Testis (tissue), 3 donors: Measurements from ENCODE around the gene CCDC154. TPM values are rescaled to one million over a fixed set of nuclear protein-coding genes. Genes with fewer than 3 reads are reported as not detected.
"Not testable (repeated sequence)": the region's sequence is repeated elsewhere in the genome, so short reads cannot be mapped to it uniquely, and the experiment has no call there.

Experiments used
- DNase-seq: peaks from one replicate; pipeline ENCODE4 v3.0.0-alpha.2; 2019
- H3K27ac ChIP-seq, 2 donors: fragments of 200-600 bp; sonication (generic); one replicate each; pipeline ENCODE4 v1.5.1; 2019
- H3K27me3 ChIP-seq: fragments of 200-600 bp; sonication (generic); one replicate; pipeline ENCODE4 v1.5.1; 2019
- H3K36me3 ChIP-seq: fragments of 200-600 bp; sonication (generic); one replicate; pipeline ENCODE4 v1.5.1; 2017; ENCODE audit warnings: low read depth; ENCODE audit errors: missing control alignments
- H3K4me1 ChIP-seq: fragments of 200-600 bp; sonication (generic); one replicate; pipeline ENCODE4 v1.5.1; 2019
- H3K4me3 ChIP-seq, 2 donors: fragments of 200-600 bp; sonication (generic); one replicate each; pipeline ENCODE4 v1.5.1; 2017 to 2019
- H3K9me3 ChIP-seq: fragments of 200-600 bp; sonication (generic); one replicate; pipeline ENCODE4 v1.5.1; 2017
- CTCF ChIP-seq, 3 experiments: fragments of 450-650 bp in 2 of 3; fragments of 200-600 bp in 1 of 3; sonication (generic) in 1 of 3; IDR thresholded peaks; one replicate each; pipeline ENCODE4 v1.5.1; 2016 to 2019; ENCODE audit warnings: antibody characterized with exemption in 3 of 3, mild to moderate bottlenecking in 2 of 3, moderate library complexity in 1 of 3
- POLR2A ChIP-seq: fragments of 450-650 bp; IDR thresholded peaks from one replicate; pipeline ENCODE4 v1.6.1; 2017; ENCODE audit warnings: antibody characterized with exemption, mild to moderate bottlenecking, moderate library complexity
- WGBS, 2 donors: methylation state at CpG; one replicate each; pipeline ENCODE4 v1.1.5; 2018; 5-methylcytosine and 5-hydroxymethylcytosine counted together
- intact Hi-C: fragments of 100-400 bp; cut with DNase I; formaldehyde crosslinking; loops from one replicate; pipeline ENCODE4 v1.15.1; 2023; ENCODE audit warnings: low total_unique reads
- polyA plus RNA-seq: library from polyadenylated mRNA; stranded (reverse); fragments of 350-450 nt; fragmentation: Illumina TruSeq; extraction: RNeasy Lipid Tissue Mini Kit (QIAGEN cat#74804); gene quantifications from one replicate; pipeline ENCODE4 v1.2.3, GENCODE V29; 2014; ENCODE audit warnings: low read depth, low replicate concordance; ENCODE audit not compliant: insufficient read depth
- total RNA-seq, 2 donors: library from RNA; depleted of rRNA; stranded (reverse); fragments of >200 nt; gene quantifications; one replicate each; pipeline ENCODE4 v1.2.3, GENCODE V29; 2016

CCDC154 gene
- total and polyA plus RNA-seq, 3 donors from 2014 or later, result 7.6 to 18.0 (median 14.8) TPM

GRCh38 chr16:1472974-1473373, 28.6 kb upstream of the CCDC154 start:
- no peaks in the 10 kb centered on the region for H3K9me3 ChIP-seq

DNA sequence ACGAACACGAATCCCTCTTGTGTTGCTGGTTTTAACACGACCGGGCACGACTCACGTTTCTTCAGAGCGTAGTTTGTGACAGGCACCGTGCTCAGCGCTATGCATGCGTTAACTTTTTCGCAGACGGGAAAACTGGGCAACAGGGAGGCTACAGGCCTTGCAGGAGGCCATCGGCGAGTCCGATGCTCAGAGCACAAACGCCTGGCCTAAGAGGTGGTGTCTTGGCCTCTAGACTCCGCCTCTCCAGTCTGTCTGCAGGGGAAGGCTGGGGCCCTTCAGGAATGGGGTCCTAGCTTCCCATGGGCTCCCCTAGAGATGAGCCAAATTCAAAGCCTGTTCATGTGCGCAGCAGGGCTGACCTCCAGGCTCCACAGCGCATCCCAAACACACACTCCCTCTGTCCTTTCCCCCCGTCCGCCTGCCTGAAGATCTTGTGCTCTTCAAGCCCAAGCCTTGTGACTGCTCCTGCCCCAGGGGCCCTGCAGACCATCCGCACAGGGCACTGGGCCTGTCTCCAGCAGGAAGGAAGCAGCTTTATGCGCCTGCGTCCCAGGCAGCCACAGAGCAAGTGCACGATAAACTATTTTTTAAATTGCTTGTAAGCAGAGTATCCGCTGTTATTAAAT, 27.3 kb upstream of the CCDC154 start:
- TF ChIP-seq CTCF (IDR thresholded peaks at IDR 0.05) (no peak), POLR2A (no peak)
- Histone ChIP-seq H3K4me3 (no peak overlapping the region), H3K9me3 (no peaks in the 10 kb centered on the region), H3K4me1 (peaks cover 14% of the 10 kb centered on the region), H3K36me3 (no peaks in the 10 kb centered on the region), H3K27me3 (no peaks in the 10 kb centered on the region), H3K27ac (no peak overlapping the region)
- intact Hi-C loops, result no loop called here
- WGBS, 2 donors, result 83 to 85% methylated on average over 25 to 26 of the region's 26 CpGs
- no peak for DNase-seq

More at GRCh38 chr16:1472974-1473373, 28.6 kb upstream of the CCDC154 start:
- 35 to 49% methylated on average over 3 of the region's 3 CpGs for WGBS, 2 donors
- no peaks in the 10 kb centered on the region for H3K36me3 ChIP-seq
- TF ChIP-seq CTCF (IDR thresholded peaks at IDR 0.05) (no peak), POLR2A (no peak)
- intact Hi-C loops, result no loop called here
- H3K4me3 ChIP-seq, result no peak overlapping the region
- H3K27ac ChIP-seq, result no peak overlapping the region
- DNase-seq, result no peak
- H3K27me3 ChIP-seq, result no peaks in the 10 kb centered on the region
- peaks cover 14% of the 10 kb centered on the region for H3K4me1 ChIP-seq

- Histone ChIP-seq H3K4me3 (no peak overlapping the region), H3K9me3 (no peaks in the 10 kb centered on the region), H3K27me3 (no peaks in the 10 kb centered on the region), H3K4me1 (peaks cover 14% of the 10 kb centered on the region), H3K27ac (no peak overlapping the region), H3K36me3 (no peaks in the 10 kb centered on the region)
- TF ChIP-seq CTCF (IDR thresholded peaks at IDR 0.05) (no peak), POLR2A (no peak)
- no peak for DNase-seq
- WGBS, 2 donors, result 69 to 73% methylated on average over 11 to 14 of the region's 14 CpGs
- intact Hi-C loops, result no loop called here
These were observed 26.3 kb upstream of the CCDC154 start for GRCh38 chr16:1470481-1471251.

DNA sequence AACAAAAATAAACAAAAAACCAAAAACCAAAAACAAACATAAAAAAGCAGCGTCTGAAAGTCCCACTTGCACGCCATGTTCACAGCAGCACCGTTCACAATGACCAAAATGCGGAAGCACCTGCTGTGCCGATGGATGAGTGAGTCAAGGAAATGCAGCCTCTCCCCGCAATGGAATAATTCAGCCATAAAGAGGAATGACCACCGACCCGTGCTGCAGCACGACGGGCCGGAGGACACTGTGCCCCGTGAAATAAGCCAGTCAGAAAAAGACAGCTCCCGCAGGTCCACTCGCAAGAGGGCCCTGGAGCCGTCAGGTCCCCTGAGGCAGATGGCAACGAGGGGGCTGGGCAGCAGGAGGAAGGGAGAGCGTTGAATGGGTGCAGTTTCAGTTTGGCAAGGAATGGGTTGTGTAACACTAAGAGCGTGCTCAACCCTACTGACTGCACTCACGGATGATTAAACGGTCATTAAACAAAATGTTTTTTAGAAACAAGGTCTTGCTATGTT, 25.4 kb upstream of the CCDC154 start:
- DNase-seq, result no peak
- H3K4me3 ChIP-seq, result no peak overlapping the region
- H3K9me3 ChIP-seq, result no peaks in the 10 kb centered on the region
- no peaks in the 10 kb centered on the region for H3K36me3 ChIP-seq
- no peaks in the 10 kb centered on the region for H3K27me3 ChIP-seq
- WGBS, 2 donors, result 79 to 87% methylated on average over 20 of the region's 20 CpGs
- intact Hi-C loops, result no loop called here
- peaks cover 14% of the 10 kb centered on the region for H3K4me1 ChIP-seq
- no peak overlapping the region for H3K27ac ChIP-seq
- TF ChIP-seq CTCF (IDR thresholded peaks at IDR 0.05), result no peak
- no peak for TF ChIP-seq POLR2A

DNA sequence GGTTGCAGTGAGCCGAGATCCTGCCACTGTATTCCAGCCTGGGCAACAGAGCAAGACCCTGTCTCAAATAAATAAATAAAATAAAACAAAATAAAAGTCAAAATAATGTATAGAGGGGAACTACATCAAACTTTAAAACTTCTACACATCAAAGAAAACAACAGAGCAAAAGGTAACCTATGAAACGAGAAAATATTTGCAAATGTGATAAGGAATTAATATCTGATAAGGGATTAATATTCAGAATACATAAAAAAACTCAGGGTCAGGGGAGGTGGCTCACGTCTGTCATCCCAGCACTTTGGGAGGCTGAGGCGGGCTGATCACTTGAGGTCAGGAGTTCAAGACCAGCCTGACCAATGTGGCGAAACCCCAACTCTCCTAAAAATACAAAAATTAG, 24.8 kb upstream of the CCDC154 start:
- intact Hi-C loops, H3K36me3 ChIP-seq, DNase-seq, H3K4me3 ChIP-seq, H3K9me3 ChIP-seq, H3K27ac ChIP-seq, H3K27me3 ChIP-seq: not testable (repeated sequence)
- 68 to 76% methylated on average over 5 of the region's 5 CpGs for WGBS, 2 donors
- H3K4me1 ChIP-seq, result peaks cover 14% of the 10 kb centered on the region
